GM12875 (cell line): ENCODE data around the gene EIF2A.

Experiments
- H3K4me3 ChIP-seq: one replicate; pipeline ENCODE4 v1.5.1; 2011; ENCODE audit warnings: low read depth, low read length, control low read depth
- TF ChIP-seq, protein P1 (sequence below): IDR thresholded peaks from 2 replicates; pipeline ENCODE4 v1.5.1; 2011; ENCODE audit warnings: low read depth, mild to moderate bottlenecking, control low read depth, inconsistent platforms, low read length, moderate library complexity, borderline replicate concordance; ENCODE audit not compliant: insufficient read depth

Gene EIF2A

GRCh38 chr3:150626148-150626930, 79.8 kb downstream of the EIF2A start:
- H3K4me3 ChIP-seq: no peak overlapping the region

DNA sequence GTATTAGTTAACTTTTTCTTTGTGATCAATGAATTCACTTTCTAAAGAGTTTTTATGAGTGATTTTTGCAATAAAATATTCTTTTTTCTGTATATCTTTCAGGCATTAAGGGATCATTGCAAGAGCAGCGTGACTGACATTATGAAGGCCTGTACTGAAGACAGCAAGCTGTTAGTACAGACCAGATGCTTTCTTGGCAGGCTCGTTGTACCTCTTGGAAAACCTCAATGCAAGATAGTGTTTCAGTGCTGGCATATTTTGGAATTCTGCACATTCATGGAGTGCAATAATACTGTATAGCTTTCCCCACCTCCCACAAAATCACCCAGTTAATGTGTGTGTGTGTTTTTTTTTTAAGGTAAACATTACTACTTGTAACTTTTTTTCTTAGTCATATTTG, 81.0 kb downstream of the EIF2A start:
- no peak overlapping the region for H3K4me3 ChIP-seq
- TF ChIP-seq, protein P1, sequence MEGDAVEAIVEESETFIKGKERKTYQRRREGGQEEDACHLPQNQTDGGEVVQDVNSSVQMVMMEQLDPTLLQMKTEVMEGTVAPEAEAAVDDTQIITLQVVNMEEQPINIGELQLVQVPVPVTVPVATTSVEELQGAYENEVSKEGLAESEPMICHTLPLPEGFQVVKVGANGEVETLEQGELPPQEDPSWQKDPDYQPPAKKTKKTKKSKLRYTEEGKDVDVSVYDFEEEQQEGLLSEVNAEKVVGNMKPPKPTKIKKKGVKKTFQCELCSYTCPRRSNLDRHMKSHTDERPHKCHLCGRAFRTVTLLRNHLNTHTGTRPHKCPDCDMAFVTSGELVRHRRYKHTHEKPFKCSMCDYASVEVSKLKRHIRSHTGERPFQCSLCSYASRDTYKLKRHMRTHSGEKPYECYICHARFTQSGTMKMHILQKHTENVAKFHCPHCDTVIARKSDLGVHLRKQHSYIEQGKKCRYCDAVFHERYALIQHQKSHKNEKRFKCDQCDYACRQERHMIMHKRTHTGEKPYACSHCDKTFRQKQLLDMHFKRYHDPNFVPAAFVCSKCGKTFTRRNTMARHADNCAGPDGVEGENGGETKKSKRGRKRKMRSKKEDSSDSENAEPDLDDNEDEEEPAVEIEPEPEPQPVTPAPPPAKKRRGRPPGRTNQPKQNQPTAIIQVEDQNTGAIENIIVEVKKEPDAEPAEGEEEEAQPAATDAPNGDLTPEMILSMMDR: no peak

More at GRCh38 chr3:150626148-150626930, 79.8 kb downstream of the EIF2A start:
- TF ChIP-seq, protein P1: no peak

GRCh38 chr3:150631515-150632221, 85.1 kb downstream of the EIF2A start:
- TF ChIP-seq, protein P1: no peak
- H3K4me3 ChIP-seq: no peak overlapping the region

- TF ChIP-seq, protein P1: no peak
- no peak overlapping the region for H3K4me3 ChIP-seq
Measured at GRCh38 chr3:150635076-150635475, 88.5 kb downstream of the EIF2A start.

DNA sequence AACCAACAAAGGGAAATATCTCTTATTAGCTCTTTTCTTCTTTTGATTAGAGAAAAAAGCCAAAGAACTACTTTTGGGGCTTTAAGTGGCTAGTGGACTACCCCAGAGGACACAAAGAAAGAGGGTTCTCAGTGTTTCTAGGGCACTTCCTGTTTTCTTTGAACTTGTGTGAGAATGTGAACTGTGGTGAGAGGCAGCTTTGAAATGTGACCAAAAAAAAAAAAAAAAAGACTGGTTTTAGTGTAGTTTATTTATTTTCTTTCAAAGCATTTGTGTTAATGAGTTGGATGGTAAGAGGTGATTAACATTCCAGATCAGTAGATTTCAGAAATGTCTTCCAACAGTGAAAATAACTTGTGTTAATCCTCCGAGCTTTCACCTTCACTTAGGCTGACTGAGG, 88.9 kb downstream of the EIF2A start:
- H3K4me3 ChIP-seq: no peak overlapping the region
- TF ChIP-seq, protein P1: no peak
